B cell (primary cell): ENCODE data around the gene STK11. TPM values are rescaled to one million over a fixed set of nuclear protein-coding genes. Genes with fewer than 3 reads are reported as not detected.

Experiments
- ATAC-seq: fragments of 200-7000 bp; cut with Tn5 transposase; one replicate; pipeline ENCODE4 v1.10.0; 2021; ENCODE audit warnings: low read depth, mild to moderate bottlenecking, moderate number of reproducible peaks, moderate library complexity
- CTCF ChIA-PET: fragments of 350-600 bp; sonication (Branson Sonifier 250); formaldehyde crosslinking; loops from one replicate; lab custom pipeline; 2021; ENCODE audit warnings: antibody characterized with exemption, inconsistent platforms; lab: Charles Lee
- POLR2A ChIA-PET: fragments of 350-600 bp; sonication (Branson Sonifier 250); formaldehyde crosslinking; loops from one replicate; lab custom pipeline; 2021; ENCODE audit warnings: antibody characterized with exemption; lab: Charles Lee
- DNase-seq: peaks from one replicate; pipeline ENCODE4 v3.0.0; 2013
- H2AFZ ChIP-seq: 2 replicates; pipeline ENCODE4 v1.6.1; 2012; ENCODE audit warnings: mild to moderate bottlenecking, low read depth, low read length; ENCODE audit not compliant: insufficient read depth, poor library complexity, severe bottlenecking
- H3K27ac ChIP-seq, 2 donors: 1 replicate in 1 of 2; 2 replicates in 1 of 2; pipeline ENCODE4 v1.5.1; 2012 to 2013; ENCODE audit warnings: low read length in 2 of 2, mild to moderate bottlenecking in 2 of 2, moderate library complexity in 1 of 2
- H3K27me3 ChIP-seq, 4 experiments: fragments of 200-600 bp in 1 of 4; sonication (generic) in 1 of 4; replicated peaks in 1 of 4; 1 replicate in 2 of 4; 2 replicates in 2 of 4; pipeline versions ENCODE4 v1.6.1 to v1.7.0; 2013 to 2016; ENCODE audit warnings: low read length in 3 of 4, mild to moderate bottlenecking in 2 of 4, mixed read lengths in 1 of 4, moderate library complexity in 1 of 4; ENCODE audit not compliant: insufficient read depth in 4 of 4, control insufficient read depth in 3 of 4; ENCODE audit errors: control extremely low read depth in 1 of 4
- H3K36me3 ChIP-seq, 2 experiments: replicated peaks in 1 of 2; 1 replicate in 1 of 2; 2 replicates in 1 of 2; pipeline versions ENCODE4 v1.6.1 to v1.7.1; 2013; ENCODE audit warnings: low read length in 1 of 2; ENCODE audit not compliant: insufficient read depth in 2 of 2, control insufficient read depth in 1 of 2; ENCODE audit errors: control extremely low read depth in 1 of 2, extremely low read depth in 1 of 2
- H3K4me1 ChIP-seq, 2 donors: fragments of 200-600 bp in 1 of 2; sonication (generic) in 1 of 2; 1 replicate in 1 of 2; 2 replicates in 1 of 2; pipeline versions ENCODE4 v1.5.1 to v1.6.1; 2013 to 2017; ENCODE audit warnings: low read length in 2 of 2; ENCODE audit not compliant: control insufficient read depth in 2 of 2, insufficient read depth in 2 of 2
- H3K4me2 ChIP-seq: replicated peaks from 2 replicates; pipeline ENCODE3; 2012; ENCODE audit warnings: mild to moderate bottlenecking, low read depth, low read length; ENCODE audit not compliant: poor library complexity, severe bottlenecking
- H3K4me3 ChIP-seq, 5 experiments: fragments of 200-600 bp in 1 of 5; sonication (generic) in 1 of 5; 1 replicate in 3 of 5; 2 replicates in 2 of 5; pipeline versions ENCODE4 v1.5.1 to v1.7.0; 2011 to 2016; ENCODE audit warnings: low read length in 4 of 5, mild to moderate bottlenecking in 4 of 5, low read depth in 2 of 5, control low read depth in 1 of 5, moderate library complexity in 1 of 5; ENCODE audit not compliant: insufficient read depth in 1 of 5; ENCODE audit errors: control extremely low read depth in 1 of 5, extremely low read depth in 1 of 5
- H3K79me2 ChIP-seq: fragments of 200-600 bp; sonication (generic); one replicate; pipeline ENCODE4 v1.6.0; 2016; ENCODE audit warnings: low read length; ENCODE audit not compliant: control insufficient read depth, insufficient read depth
- H3K9ac ChIP-seq: fragments of 200-600 bp; sonication (generic); 2 replicates; pipeline ENCODE4 v1.6.1; 2017; ENCODE audit warnings: mild to moderate bottlenecking, low read length, moderate library complexity
- H3K9me3 ChIP-seq, 3 donors: one replicate each; pipeline versions ENCODE4 v1.6.1 to v1.7.1; 2013; ENCODE audit warnings: low read length in 2 of 3; ENCODE audit not compliant: control insufficient read depth in 2 of 3, insufficient read depth in 1 of 3; ENCODE audit errors: control extremely low read depth in 1 of 3
- H4K20me1 ChIP-seq: 2 replicates; pipeline ENCODE4 v1.6.0; 2012; ENCODE audit warnings: mild to moderate bottlenecking, low read length; ENCODE audit not compliant: insufficient read depth, control insufficient read depth, poor library complexity, severe bottlenecking
- H3K27ac Mint-ChIP-seq: one replicate; pipeline ENCODE4 v1.8.0; 2021; ENCODE audit warnings: mixed read lengths
- H3K27me3 Mint-ChIP-seq: one replicate; pipeline ENCODE4 v1.8.0; 2021; ENCODE audit warnings: mixed read lengths
- H3K4me1 Mint-ChIP-seq: one replicate; pipeline ENCODE4 v1.8.0; 2021; ENCODE audit warnings: mixed read lengths
- H3K4me3 Mint-ChIP-seq: one replicate; pipeline ENCODE4 v1.8.0; 2021; ENCODE audit warnings: mixed read lengths
- H3K9me3 Mint-ChIP-seq: one replicate; pipeline ENCODE4 v1.8.0; 2022; ENCODE audit warnings: mixed read lengths; ENCODE audit not compliant: insufficient read depth
- CTCF ChIP-seq: fragments of 200-600 bp; IDR thresholded peaks from one replicate; pipeline ENCODE4 v1.8.0; 2022; ENCODE audit warnings: antibody characterized with exemption, mild to moderate bottlenecking
- EZH2 ChIP-seq: IDR thresholded peaks from 2 replicates; pipeline ENCODE4 v1.6.1; 2012; ENCODE audit warnings: borderline replicate concordance, low read depth, mild to moderate bottlenecking, moderate library complexity, low read length; ENCODE audit not compliant: insufficient read depth, poor library complexity, severe bottlenecking
- WGBS: methylation state at CpG from one replicate; pipeline ENCODE4 v1.1.5; 2013; ENCODE audit warnings: missing lambda C conversion rate; ENCODE audit not compliant: insufficient coverage; 5-methylcytosine and 5-hydroxymethylcytosine counted together
- intact Hi-C: fragments of 100-400 bp; cut with micrococcal nuclease; formaldehyde crosslinking; loops from one replicate; pipeline ENCODE4 v1.10.0; 2022
- polyA plus RNA-seq: library from polyadenylated mRNA; depleted of rRNA; stranded (reverse); fragments of >200 nt; gene quantifications from 2 replicates; pipeline ENCODE4 v1.2.3, GENCODE V29; 2012
- total RNA-seq, 2 donors: library from RNA; stranded (reverse); fragments of 120-200 nt in 1 of 2; gene quantifications; 1 replicate in 1 of 2; 2 replicates in 1 of 2; pipeline versions ENCODE4 v1.2.3 to v1.2.4, GENCODE V29; 2013 to 2022

STK11 gene
- total and polyA plus RNA-seq, 2 donors (not counting 1 experiment from before 2014, with no cell fraction given), result 87.9 to 89.9 TPM

GRCh38 chr19:1228161-1228957 lies 22.8 kb downstream of the STK11 start:
- Mint-ChIP-seq H3K9me3 (no peaks in the 10 kb centered on the region), H3K4me3 (no peak overlapping the region), H3K4me1 (no peaks in the 10 kb centered on the region), H3K27me3 (no peaks in the 10 kb centered on the region), H3K27ac (no peak overlapping the region)
- H2AFZ ChIP-seq, result no peak overlapping the region
- DNase-seq, result no peak
- H4K20me1 ChIP-seq, result peaks cover 10% of the 10 kb centered on the region
- peaks cover 0 to 18% of the 10 kb centered on the region in 2 experiments for H3K36me3 ChIP-seq
- H3K27me3 ChIP-seq, result no peaks in the 10 kb centered on the region
- H3K9me3 ChIP-seq, result no peaks in the 10 kb centered on the region
- 97% methylated on average over 92 of the region's 100 CpGs for WGBS
- no peak overlapping the region for H3K9ac ChIP-seq
- no peaks in the 10 kb centered on the region for H3K4me1 ChIP-seq
- intact Hi-C loops, result no loop called here
- POLR2A ChIA-PET, result no interaction called here
- CTCF ChIA-PET, result no interaction called here
- H3K4me3 ChIP-seq, result no peak overlapping the region
- no peak overlapping the region for H3K27ac ChIP-seq
- H3K79me2 ChIP-seq, result no peaks in the 10 kb centered on the region
- no peak for TF ChIP-seq EZH2
- no peak overlapping the region for H3K4me2 ChIP-seq
- ATAC-seq, result no peak

- TF ChIP-seq EZH2, result no peak
- no peak for TF ChIP-seq CTCF
- H3K27me3 Mint-ChIP-seq, result no peaks in the 10 kb centered on the region
- Histone ChIP-seq H3K27ac (no peak overlapping the region), H3K9me3 (no peaks in the 10 kb centered on the region), H3K4me2 (no peak overlapping the region), H3K79me2 (no peaks in the 10 kb centered on the region), H3K4me1 (no peaks in the 10 kb centered on the region), H3K9ac (no peak overlapping the region), H3K27me3 (no peaks in the 10 kb centered on the region), H4K20me1 (peaks cover 6% of the 10 kb centered on the region), H2AFZ (no peak overlapping the region), H3K36me3 (peaks cover 0 to 9% of the 10 kb centered on the region in 2 experiments), H3K4me3 (no peak overlapping the region)
- intact Hi-C loops, result no loop called here
- WGBS, result 98% methylated on average over 145 of the region's 158 CpGs
- H3K27ac Mint-ChIP-seq, result no peak overlapping the region
- H3K4me3 Mint-ChIP-seq, result no peak overlapping the region
- POLR2A ChIA-PET, result no interaction called here
- CTCF ChIA-PET, result interaction anchor here (1.1 kb wide), 1 partner anchor 116 kb away, joined by 4 read pairs; no protein-coding TSS in a partner anchor
- DNase-seq (no peak), ATAC-seq (no peak)
- no peaks in the 10 kb centered on the region for H3K4me1 Mint-ChIP-seq
- no peaks in the 10 kb centered on the region for H3K9me3 Mint-ChIP-seq
These were observed 23.7 kb downstream of the STK11 start for GRCh38 chr19:1229056-1229923.
